Aorta (tissue), 4 donors: ENCODE data around the gene NBPF26. TPM values are rescaled to one million over a fixed set of nuclear protein-coding genes. Genes with fewer than 3 reads are reported as not detected.

ENCODE experiments used
- polyA plus RNA-seq, 2 donors: library from polyadenylated mRNA; stranded (reverse); fragments of 200-250 nt; gene quantifications; one replicate each; pipeline ENCODE4 v1.2.3, GENCODE V29; 2013
- total RNA-seq, 2 donors: library from RNA; stranded (reverse); fragmentation: NEBNext Ultra II Directional; extraction: Animal tissue kit (Norgen Biotek cat#: 25700); gene quantifications; one replicate each; pipeline ENCODE4 v1.2.1, GENCODE V29; 2021
- donor health status: healthy with polysubstance abuse.
- donor health status: Bipolar disorder and iron deficiency.
- donor health status: DM: no; HTN: no; CAD: no.
- donor health status: DM: yes; HTN: yes; CAD: no.

Gene NBPF26
- total and polyA plus RNA-seq, 4 donors = 10.0 to 51.3 (median 28.1) TPM

Other genes starting within 250 kb of the NBPF26 start
- not detected for gene PPIAL4A, start 165.8 kb downstream of the NBPF26 start, total RNA-seq
- not detected for gene PPIAL4A, start 165.8 kb downstream of the NBPF26 start, polyA plus RNA-seq